Testis (tissue), 2 donors: ENCODE data around the gene CFAP61.

Experiments used
- POLR2A ChIP-seq: fragments of 450-650 bp; IDR thresholded peaks from one replicate; pipeline ENCODE4 v1.6.1; 2017; ENCODE audit warnings: antibody characterized with exemption, mild to moderate bottlenecking, moderate library complexity
- TF ChIP-seq, protein P1 (sequence below), 3 experiments: fragments of 450-650 bp in 2 of 3; fragments of 200-600 bp in 1 of 3; sonication (generic) in 1 of 3; IDR thresholded peaks; one replicate each; pipeline ENCODE4 v1.5.1; 2016 to 2019; ENCODE audit warnings: antibody characterized with exemption in 3 of 3, mild to moderate bottlenecking in 2 of 3, moderate library complexity in 1 of 3

DNA sequence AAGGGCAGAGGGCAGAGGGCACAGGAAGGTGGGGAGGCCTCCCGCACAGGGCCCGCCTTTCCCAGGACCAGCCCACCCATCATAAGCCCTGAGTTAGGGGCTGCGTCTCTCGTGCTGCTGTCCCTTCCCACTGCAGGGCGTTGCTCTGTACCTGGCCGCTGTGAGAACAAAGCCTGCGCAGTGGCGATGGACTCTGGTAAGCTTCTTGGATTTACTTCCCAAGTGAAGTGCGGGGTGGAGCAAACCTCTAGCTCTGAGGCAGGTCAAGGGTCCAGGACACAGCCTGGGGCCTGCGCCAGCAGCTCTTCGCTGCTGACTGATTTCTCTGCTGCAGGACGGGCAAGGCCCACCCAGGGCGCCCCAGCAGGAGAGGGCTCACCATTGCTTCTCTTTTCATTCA lies 339.4 kb downstream of the CFAP61 start:
- TF ChIP-seq, protein P1, sequence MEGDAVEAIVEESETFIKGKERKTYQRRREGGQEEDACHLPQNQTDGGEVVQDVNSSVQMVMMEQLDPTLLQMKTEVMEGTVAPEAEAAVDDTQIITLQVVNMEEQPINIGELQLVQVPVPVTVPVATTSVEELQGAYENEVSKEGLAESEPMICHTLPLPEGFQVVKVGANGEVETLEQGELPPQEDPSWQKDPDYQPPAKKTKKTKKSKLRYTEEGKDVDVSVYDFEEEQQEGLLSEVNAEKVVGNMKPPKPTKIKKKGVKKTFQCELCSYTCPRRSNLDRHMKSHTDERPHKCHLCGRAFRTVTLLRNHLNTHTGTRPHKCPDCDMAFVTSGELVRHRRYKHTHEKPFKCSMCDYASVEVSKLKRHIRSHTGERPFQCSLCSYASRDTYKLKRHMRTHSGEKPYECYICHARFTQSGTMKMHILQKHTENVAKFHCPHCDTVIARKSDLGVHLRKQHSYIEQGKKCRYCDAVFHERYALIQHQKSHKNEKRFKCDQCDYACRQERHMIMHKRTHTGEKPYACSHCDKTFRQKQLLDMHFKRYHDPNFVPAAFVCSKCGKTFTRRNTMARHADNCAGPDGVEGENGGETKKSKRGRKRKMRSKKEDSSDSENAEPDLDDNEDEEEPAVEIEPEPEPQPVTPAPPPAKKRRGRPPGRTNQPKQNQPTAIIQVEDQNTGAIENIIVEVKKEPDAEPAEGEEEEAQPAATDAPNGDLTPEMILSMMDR (IDR thresholded peaks at IDR 0.05) = no peak
- no peak for TF ChIP-seq POLR2A
